Measurements from ENCODE around the gene CLCC1.
"Not testable (repeated sequence)": the region's sequence is repeated elsewhere in the genome, so short reads cannot be mapped to it uniquely, and the experiment has no call there.

CLCC1 gene

GRCh38 chr1:108963052-108963686 is at the start of gene CLCC1:
Gene CLCC1 (minus strand): TSS chr1:108963484. CDS start chr1:108950437, 13,047 bp downstream.
- DNase-seq: peak; percentile 36

- DNase-seq: no peak
Measured at GRCh38 chr1:109011335-109011734, 48.1 kb upstream of the CLCC1 start.

- DNase-seq: not testable (repeated sequence)
Measured at GRCh38 chr1:108996622-108997021, 33.3 kb upstream of the CLCC1 start.

- DNase-seq: no peak
Measured at GRCh38 chr1:108983114-108983513, 19.8 kb upstream of the CLCC1 start.

- no peak for DNase-seq
Measured at GRCh38 chr1:108976658-108977057, 13.4 kb upstream of the CLCC1 start.

DNA sequence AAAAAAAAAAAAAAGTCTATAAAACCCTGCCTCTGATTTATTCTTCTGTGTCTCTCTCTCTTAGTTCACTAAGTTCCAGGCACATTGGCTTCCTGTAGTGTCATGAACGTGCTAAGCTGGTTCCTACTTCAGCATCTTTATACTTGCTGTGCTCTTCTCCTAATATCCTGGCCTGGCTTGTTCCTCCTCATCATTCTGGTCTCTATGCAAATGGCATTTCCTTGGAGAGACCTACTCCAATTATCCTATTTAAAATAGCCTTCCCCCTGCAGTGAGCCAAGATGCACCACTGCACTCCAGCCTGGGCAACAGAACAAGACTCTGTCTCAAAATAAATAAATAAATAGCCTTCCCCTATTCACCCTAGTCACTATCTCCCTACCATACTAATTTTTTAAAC is 9.7 kb upstream of the CLCC1 start:
- DNase-seq: no peak

DNA sequence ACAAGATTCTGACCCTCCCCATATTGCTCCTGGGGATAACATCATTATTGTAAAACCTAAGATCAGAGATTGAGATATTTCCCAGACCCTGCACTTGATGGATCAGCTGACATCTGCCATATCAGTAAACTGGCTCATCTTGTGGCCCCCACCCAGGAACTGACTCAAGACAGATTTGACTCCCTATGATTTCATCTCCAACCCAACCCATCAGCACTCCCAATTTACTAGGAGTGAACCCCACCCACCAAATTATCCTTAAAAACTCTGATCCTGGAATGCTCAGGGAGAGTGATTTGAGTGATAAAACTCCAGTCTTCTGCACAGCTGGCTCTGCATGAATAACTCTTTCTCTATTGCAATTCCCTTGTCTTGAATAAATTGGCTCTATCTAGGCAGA is 6.1 kb upstream of the CLCC1 start:
- no peak for DNase-seq

DNA sequence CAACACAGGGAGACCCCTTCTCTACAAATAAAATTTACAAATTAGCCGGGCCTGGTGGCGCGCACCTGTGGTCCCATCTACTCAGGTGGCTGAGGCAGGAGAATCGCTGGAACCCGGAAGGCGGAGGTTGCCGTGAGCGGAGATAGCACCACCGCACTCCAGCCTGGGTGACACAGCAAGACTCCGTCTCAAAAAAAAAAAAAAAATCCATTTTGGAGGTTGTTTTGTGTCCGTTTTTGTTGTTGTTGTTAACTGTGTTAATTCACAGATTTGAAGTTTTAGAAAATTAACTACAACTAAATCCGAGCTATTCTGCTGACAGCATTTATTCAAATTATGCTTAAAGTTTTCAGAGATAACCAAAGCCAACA is 618 bp downstream of the CLCC1 start:
- no peak for DNase-seq

DNA sequence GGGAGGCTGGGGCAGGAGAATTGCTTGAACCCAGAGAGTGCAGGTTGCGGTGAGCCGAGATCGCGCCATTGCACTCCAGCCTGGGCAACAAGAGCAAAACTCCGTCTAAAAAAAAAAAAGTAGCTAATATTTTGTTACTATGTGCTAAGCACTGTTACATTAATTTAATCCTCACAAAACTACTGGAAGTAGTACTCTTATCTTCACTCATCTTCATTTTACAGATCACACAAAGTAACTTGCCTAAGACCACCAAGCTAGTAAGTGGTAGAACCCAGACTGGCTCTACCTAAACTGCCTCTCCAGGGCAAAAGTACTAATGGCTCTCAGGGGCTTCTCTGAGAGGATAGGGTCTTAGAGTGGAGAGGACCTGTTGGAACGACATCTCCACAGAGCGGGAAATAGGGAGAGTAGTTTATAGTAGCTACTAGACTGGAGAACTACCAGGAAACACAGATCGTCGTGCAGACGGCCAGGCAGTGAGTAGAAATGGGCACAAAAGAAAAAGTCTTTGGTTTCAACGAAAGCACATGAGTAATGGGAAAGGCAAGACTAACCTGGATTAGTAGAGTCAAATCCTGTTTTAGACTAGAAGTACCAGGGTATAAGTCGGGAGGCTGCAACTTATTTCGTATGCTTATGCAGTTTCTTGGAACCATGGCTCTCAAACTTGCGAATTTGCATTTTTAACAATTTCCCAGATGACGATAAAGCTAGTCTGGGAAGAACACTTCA is 1.4 kb downstream of the CLCC1 start:
- no peak for DNase-seq

DNA sequence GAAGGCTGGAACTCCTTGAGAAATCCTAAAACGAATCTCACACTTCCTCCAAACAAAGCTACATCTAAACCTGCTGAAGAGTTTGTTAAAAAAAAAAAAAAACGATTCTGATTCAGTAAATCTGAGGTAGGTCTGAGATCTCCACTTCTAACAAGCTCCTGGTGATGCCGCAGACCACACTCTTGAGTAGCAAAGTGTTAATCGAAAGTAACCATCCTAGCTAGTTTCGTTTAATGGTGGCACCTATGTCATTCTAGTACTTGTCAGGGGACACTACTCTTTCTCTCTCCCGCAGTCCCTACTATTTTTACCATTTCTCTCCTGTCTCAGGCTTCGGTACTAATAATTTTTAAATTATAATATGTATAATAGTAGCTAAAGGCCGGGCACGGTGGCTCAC is 2.1 kb downstream of the CLCC1 start:
- DNase-seq: no peak

DNA sequence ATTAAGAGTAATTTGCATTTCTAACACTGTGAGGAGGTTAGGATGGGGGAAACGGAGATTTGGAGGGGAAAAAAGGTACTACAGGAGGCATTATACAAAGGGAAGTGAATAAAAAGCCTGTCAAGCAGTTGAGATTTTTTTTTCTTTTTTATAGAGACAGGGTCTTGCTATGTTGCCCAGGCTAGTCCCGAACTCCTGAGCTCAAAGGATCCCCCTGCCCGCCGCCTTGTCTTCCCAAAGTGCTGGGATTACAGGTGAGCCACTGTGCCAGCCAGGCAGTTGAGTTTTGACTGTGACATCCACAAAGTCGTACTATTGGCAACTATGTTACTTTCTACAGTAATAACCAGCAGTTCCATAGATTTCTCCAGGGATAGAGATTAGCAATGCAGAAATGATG is 2.6 kb downstream of the CLCC1 start:
- no peak for DNase-seq

DNA sequence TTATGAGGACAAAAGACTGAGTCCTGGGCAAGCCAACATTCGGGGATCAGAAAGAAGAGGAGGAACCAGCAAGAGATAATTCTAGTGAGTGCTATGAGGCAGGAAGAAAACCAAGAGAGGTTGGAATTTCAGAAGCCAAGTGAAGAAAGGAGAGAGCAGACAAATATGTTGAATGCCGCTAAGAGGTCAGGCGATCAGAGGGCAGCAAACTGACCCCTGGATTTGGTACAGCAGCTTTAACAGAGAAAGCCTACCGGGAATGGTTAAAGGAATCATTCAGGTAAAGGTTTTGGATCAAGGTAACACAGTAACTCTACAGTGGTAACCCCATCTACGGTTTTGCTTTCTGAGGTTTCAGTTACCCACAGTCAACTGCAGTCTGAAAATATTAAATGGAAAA is 5.4 kb downstream of the CLCC1 start:
- DNase-seq: no peak

DNA sequence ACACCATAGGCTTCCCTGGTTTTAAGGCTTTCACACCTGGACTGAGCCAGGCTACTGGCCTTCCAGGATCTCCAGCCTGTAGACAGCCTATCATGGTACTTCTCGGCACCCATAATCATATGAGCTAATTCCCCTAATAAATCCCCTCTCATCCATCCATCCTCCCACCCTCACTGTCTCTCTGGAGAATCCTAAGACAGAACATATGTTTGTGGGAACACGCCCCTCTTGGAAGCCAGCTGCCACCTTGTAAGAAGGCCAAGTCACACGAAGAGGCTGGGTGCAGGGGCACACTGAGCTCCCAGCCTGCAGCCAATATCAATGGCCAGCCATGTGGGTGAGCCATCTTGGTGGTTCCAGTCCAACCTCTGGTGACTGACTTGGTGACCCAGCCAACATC is 7.4 kb downstream of the CLCC1 start:
- DNase-seq: no peak

DNA sequence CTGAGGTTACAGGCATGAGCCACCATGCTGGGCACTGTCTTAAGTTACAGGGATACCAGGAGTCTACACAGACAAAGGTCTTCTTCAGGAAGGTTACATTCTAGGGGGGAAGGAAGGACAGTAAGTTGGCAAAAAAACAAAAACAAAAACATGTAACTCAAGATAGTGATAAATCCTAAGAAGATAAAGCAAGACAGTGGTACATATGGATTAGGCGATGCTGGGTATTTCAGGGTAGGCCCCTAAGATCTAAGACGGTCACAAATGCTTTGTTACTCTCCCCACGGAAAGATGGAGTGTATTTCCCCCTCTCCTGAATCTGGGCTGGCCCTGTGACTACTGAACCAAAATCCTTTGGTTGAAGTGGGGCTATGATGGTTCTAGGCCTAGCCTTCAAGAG is 8.2 kb downstream of the CLCC1 start:
- DNase-seq: no peak

DNA sequence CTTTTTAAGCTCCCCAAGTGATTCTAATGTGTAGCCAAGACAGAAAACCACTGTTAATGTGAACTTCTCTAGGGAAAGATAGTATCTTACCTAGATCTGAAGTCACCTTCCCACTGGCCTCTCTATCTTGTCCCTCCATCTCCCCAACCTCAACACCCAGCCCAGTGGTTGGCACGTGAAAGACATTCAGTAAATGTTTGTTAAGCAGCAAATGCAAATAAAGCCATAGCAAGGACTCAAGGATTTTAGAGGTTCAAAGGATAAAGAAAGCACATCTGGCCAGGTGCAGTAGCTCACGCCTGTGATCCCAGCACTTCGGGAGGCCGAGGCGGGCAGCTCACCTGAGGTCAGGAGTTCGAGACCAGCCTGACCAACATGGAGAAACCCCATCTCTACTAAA is 9.8 kb downstream of the CLCC1 start:
- DNase-seq: no peak

- no peak for DNase-seq
Measured at GRCh38 chr1:108951242-108951641, 12.0 kb downstream of the CLCC1 start.

- DNase-seq: no peak
Measured at GRCh38 chr1:108949044-108949443, 14.2 kb downstream of the CLCC1 start.

GRCh38 chr1:108947871-108948525 is 15.3 kb downstream of the CLCC1 start:
- DNase-seq: no peak

DNA sequence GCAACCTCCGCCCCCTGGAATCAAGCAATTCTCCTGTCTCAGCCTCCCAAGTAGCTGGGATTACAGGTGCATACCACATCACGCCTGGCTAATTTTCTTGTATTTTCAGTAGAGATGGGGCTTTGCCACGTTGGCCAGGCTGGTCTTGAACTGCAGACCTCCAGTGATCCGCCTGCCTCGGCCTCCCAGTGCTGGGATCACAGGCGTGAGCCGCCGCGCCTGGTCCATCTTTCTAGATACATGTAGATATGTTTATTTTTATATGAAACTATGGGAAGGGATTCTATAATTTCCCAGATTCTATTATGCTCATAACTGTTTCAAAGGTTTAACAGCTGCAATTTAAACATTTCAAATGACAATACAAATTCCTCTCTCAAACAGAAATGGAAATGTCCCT is 27.1 kb downstream of the CLCC1 start:
- DNase-seq: no peak

DNA sequence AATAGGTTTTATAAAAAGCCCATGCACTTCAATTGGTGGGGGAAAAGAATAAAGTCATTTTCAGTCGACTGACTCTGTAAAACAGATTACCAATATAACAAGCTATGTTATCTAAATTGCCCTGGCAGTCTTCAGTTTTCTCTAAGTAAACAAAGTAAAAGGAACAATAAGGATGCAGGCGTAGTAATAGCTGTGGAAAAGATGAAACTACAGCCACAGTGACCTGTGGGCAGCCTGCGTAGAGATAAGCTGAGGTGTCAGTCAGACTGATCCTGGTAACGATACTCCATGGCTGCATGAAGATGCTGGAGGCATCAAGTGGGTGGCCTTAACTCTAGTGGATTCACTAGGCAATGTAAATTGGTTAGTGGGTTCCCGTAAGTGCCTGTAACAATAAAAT is 29.3 kb downstream of the CLCC1 start:
- DNase-seq: no peak

- DNase-seq: not testable (repeated sequence)
Measured at GRCh38 chr1:108927565-108927964, 35.7 kb downstream of the CLCC1 start.

DNA sequence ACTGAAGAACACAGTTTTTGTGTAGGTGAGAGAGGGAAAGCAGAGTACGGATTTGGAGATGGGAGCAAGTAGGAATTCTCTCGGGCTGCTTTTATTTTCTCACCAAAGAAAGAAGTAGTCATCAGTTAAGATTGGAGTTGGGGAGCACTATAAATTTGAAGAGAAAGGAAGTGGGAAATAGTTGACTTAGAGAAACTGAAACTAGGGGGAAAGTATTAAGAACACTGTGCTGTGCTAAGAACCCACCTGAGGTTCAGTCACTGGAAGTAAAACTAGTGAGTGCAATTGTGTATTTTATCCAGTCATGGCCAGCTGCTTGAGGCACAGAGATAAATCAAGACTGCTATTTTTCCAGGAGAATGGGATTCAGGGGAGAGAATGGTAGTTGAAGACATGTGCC is 37.4 kb downstream of the CLCC1 start:
- no peak for DNase-seq

- DNase-seq: no peak
Measured at GRCh38 chr1:108916788-108917187, 46.5 kb downstream of the CLCC1 start.
